ENCODE data around the gene KRTAP19-6.

Gene KRTAP19-6

GRCh38 chr21:30541764-30542163 is at the start of gene KRTAP19-6:
Gene KRTAP19-6, minus strand, starts transcription at chr21:30541864. Its CDS starts 31 bp downstream, at chr21:30541833.
- no peak for TF ChIP-seq CTCF (IDR thresholded peaks at IDR 0.05; ENCODE audit: low read depth, low read length)
- no peak within 1 kb of the TSS for H3K4me3 ChIP-seq (ENCODE audit: low read depth, low read length)

- no peak within 1 kb of the TSS for H3K4me3 ChIP-seq (ENCODE audit: low read depth, low read length)
Observed at GRCh38 chr21:30590297-30590696, 48.6 kb upstream of the KRTAP19-6 start, which contains the start of gene KRTAP22-2. Gene KRTAP22-2, minus strand, starts transcription at chr21:30590397.

GRCh38 chr21:30582870-30583269 is 41.2 kb upstream of the KRTAP19-6 start:
- no peak overlapping the region for H3K4me3 ChIP-seq (ENCODE audit: low read depth, low read length)
- TF ChIP-seq CTCF (IDR thresholded peaks at IDR 0.05; ENCODE audit: low read depth, low read length): no peak

More at GRCh38 chr21:30590297-30590696, 48.6 kb upstream of the KRTAP19-6 start, which contains the start of gene KRTAP22-2:
- no peak for TF ChIP-seq CTCF (IDR thresholded peaks at IDR 0.05; ENCODE audit: low read depth, low read length)

- no peak for TF ChIP-seq CTCF (IDR thresholded peaks at IDR 0.05; ENCODE audit: low read depth, low read length)
- no peak overlapping the region for H3K4me3 ChIP-seq (ENCODE audit: low read depth, low read length)
Observed at GRCh38 chr21:30580132-30580531, 38.5 kb upstream of the KRTAP19-6 start.

GRCh38 chr21:30579346-30579745 is 37.7 kb upstream of the KRTAP19-6 start:
- TF ChIP-seq CTCF (IDR thresholded peaks at IDR 0.05; ENCODE audit: low read depth, low read length): no peak
- H3K4me3 ChIP-seq (ENCODE audit: low read depth, low read length): no peak overlapping the region

GRCh38 chr21:30577766-30578165 is 36.1 kb upstream of the KRTAP19-6 start:
- TF ChIP-seq CTCF (IDR thresholded peaks at IDR 0.05; ENCODE audit: low read depth, low read length): no peak
- H3K4me3 ChIP-seq (ENCODE audit: low read depth, low read length): no peak overlapping the region

GRCh38 chr21:30567617-30568016 is 26.0 kb upstream of the KRTAP19-6 start:
- H3K4me3 ChIP-seq (ENCODE audit: low read depth, low read length): no peak overlapping the region
- TF ChIP-seq CTCF (IDR thresholded peaks at IDR 0.05; ENCODE audit: low read depth, low read length): no peak
